HEK293 (cell line): Measurements from ENCODE around the gene LAMB2.

ENCODE experiments used
- ZNF560 ChIP-seq: fragments of 450-650 bp; formaldehyde crosslinking; IDR thresholded peaks from 2 replicates; pipeline ENCODE4 v1.5.1; 2017; ENCODE audit warnings: missing biosample characterization, missing genetic modification characterization, borderline replicate concordance
- TF ChIP-seq, protein P1 (sequence below): fragments of 450-650 bp; formaldehyde crosslinking; IDR thresholded peaks from 2 replicates; pipeline ENCODE4 v1.5.1; 2016; ENCODE audit warnings: missing biosample characterization, missing genetic modification characterization

DNA sequence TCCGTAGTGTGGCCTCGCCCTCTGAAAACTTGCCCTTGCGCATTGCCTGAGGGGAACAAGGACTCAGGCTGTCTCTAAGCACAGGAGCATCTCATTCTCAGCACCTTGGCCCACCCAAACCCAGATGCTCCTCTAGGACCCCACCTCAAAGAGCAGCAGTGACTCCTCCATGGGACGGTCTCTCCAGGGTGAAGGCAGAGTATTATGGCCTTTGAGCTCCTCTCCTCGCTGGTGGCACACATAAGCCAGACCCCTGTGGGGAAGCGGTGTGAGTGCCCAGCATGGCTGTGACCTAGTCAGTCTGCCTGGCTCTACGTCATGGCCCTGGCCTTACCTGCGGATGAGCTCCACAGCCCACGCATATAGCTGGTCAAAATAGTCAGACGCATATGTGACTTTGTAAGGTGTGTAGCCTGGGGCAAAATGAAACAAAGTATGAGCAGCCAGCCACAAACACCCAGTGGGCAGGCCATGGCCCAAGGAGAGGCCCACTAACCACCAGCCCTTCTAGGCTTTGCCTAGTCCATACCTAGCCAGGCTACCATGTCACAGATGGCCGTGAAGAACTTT lies 32.7 kb downstream of the LAMB2 start:
- TF ChIP-seq, protein P1, sequence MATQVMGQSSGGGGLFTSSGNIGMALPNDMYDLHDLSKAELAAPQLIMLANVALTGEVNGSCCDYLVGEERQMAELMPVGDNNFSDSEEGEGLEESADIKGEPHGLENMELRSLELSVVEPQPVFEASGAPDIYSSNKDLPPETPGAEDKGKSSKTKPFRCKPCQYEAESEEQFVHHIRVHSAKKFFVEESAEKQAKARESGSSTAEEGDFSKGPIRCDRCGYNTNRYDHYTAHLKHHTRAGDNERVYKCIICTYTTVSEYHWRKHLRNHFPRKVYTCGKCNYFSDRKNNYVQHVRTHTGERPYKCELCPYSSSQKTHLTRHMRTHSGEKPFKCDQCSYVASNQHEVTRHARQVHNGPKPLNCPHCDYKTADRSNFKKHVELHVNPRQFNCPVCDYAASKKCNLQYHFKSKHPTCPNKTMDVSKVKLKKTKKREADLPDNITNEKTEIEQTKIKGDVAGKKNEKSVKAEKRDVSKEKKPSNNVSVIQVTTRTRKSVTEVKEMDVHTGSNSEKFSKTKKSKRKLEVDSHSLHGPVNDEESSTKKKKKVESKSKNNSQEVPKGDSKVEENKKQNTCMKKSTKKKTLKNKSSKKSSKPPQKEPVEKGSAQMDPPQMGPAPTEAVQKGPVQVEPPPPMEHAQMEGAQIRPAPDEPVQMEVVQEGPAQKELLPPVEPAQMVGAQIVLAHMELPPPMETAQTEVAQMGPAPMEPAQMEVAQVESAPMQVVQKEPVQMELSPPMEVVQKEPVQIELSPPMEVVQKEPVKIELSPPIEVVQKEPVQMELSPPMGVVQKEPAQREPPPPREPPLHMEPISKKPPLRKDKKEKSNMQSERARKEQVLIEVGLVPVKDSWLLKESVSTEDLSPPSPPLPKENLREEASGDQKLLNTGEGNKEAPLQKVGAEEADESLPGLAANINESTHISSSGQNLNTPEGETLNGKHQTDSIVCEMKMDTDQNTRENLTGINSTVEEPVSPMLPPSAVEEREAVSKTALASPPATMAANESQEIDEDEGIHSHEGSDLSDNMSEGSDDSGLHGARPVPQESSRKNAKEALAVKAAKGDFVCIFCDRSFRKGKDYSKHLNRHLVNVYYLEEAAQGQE (tag by site-specific recombination), result no peak
- TF ChIP-seq ZNF560 (tag by site-specific recombination), result no peak
